GM03348 (cell line): ENCODE measurements around the gene TMEM196.
"Not testable (repeated sequence)": the region's sequence is repeated elsewhere in the genome, so short reads cannot be mapped to it uniquely, and the experiment has no call there.

Experiments
- DNase-seq: peaks from one replicate; pipeline ENCODE4 v3.0.0; 2012; ENCODE audit warnings: low spot score

The TMEM196 gene

GRCh38 chr7:19707240-19707639, 66.2 kb downstream of the TMEM196 start:
- no peak for DNase-seq

GRCh38 chr7:19705663-19706062, 67.8 kb downstream of the TMEM196 start:
- no peak for DNase-seq

DNA sequence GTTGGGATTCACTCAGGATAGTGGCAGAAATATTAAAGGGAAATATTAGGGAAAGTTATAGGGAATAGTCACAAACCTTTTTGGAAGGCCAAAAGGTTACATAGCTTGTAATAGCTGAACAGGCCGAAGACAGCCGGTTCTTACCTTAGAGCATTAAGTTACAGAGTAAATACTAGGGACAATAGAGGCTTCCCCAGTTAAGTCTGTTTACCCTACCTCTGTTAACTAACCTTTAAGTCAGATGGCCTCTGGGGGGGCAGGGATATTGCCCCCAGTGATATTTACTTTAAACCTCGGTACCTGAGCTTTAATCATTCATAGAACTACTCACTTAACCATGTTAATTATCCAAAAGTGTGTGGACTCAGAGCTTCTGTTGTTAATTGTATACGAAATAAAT, 71.9 kb downstream of the TMEM196 start:
- DNase-seq, result no peak

DNA sequence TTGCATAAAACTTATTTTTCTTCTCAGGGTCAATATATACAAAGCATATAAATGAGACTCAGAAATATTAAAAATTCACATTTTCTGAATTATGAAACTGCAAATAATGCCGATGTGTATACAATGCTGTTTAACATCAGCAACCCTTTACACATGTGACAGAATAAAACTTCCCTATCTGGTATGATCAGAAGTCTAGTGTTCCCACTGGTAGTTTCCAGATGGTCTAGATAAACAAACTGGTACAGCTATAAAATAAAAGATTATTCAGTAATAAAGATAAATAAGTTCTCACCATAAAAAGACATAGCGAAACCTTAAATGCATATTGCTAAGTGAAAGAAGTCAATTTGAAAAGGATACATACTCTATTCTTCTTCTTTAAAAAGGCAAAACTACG, 72.5 kb downstream of the TMEM196 start:
- DNase-seq, result no peak

GRCh38 chr7:19698331-19698730, 75.1 kb downstream of the TMEM196 start:
- DNase-seq, result no peak

- no peak for DNase-seq
These were observed 76.5 kb downstream of the TMEM196 start for GRCh38 chr7:19696926-19697325.

- no peak for DNase-seq
These were observed 81.1 kb downstream of the TMEM196 start for GRCh38 chr7:19692111-19692828.

GRCh38 chr7:19690736-19691135, 82.7 kb downstream of the TMEM196 start:
- DNase-seq, result no peak

GRCh38 chr7:19689130-19689529, 84.3 kb downstream of the TMEM196 start:
- not testable (repeated sequence) for DNase-seq

DNA sequence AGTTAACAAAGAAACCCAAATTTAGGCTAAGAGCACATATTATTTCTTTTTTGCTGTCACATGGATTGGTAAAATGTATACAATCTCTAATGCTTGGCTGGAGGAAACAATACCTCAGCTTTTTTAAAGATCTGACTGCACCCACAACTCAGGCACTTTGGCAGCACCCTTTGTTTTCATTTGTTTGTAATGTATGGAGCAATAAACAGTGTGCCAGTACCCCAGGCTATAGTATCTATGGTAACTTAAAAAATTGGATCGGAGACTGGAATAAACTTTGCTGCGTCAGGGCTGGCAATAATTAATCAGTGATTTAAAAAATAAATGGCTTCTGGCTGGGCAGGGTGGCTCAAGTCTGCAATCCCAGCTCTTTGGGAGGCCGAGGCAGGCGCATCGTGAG, 91.8 kb downstream of the TMEM196 start:
- DNase-seq, result no peak

GRCh38 chr7:19677180-19677579, 96.2 kb downstream of the TMEM196 start:
- peak; percentile 16 for DNase-seq

DNA sequence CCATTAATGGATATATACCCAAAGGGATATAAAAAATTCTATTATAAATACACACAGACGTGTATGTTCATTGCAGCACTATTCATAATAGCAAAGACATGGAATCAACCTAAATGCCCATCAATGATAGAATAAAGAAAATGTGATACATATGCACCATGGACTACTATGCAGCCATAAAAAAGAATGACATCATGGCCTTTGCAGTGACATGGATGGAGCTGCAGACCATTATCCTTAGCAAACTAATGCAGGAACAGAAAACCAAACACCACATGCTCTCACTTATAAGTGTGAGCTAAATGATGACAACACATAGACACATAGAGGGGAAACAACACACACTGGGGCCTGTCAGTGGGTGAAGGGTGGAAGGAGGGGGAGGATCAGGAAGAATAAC, 97.6 kb downstream of the TMEM196 start:
- DNase-seq, result no peak

DNA sequence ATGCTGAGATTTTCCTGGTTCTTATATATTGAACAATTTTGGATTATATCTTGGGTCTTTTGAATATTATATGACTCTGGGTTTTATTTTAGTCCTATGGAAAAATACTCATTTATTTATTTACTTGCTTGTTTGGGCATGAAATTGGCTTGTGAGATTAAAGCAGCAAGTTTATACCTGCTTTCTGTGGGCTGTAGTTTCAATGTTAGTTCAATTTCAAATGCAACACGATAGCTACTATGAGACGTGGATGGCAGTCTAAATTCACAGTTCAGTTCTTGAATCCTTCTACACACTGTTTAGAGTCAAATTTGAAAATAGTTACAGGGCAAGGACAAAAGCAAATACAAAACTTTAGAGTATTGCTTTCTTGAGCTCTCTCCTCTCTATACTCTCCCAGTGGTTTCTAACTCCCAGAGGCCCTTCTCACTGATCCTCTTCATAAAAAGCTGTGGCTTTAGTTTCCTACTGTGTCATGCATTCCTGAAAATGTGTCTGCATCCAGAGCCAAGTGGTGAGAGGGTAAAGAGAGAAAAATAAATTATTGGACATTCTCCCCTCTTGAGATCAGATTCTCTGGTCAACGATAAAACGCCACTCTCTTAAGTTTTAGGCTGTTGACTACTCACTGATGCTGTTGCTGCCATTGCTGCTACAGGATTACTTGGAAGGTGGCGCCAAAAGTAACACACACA, 99.0 kb downstream of the TMEM196 start:
- DNase-seq, result peak; percentile 30

DNA sequence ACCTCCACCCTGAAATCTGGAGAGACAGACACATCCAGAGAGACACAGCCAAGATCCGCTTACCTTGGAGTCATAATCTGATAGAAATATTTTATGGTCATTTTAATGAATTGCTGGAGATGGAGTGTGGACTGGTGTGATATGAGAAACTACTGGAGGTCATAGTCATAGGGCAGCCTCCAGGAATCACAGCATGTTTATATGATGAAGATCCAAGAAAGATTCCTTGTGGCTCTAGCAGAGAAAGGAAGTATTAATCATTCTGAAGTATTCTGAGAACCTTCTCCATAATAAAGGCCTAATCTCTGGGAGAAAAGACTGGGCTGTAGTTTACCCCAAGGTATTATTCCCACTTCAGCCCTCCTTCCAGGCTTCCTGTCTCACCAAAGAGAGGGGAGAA, 102.6 kb downstream of the TMEM196 start:
- no peak for DNase-seq
